ENCODE data around the gene TPRG1.
A peak's percentile ranks its signal among the peaks of the same experiment; 100 is the strongest.

The TPRG1 gene

GRCh38 chr3:189167027-189167766 is 4.6 kb upstream of the TPRG1 start:
- DNase-seq = no peak

GRCh38 chr3:189168711-189169110 is 3.1 kb upstream of the TPRG1 start:
- DNase-seq = no peak

DNA sequence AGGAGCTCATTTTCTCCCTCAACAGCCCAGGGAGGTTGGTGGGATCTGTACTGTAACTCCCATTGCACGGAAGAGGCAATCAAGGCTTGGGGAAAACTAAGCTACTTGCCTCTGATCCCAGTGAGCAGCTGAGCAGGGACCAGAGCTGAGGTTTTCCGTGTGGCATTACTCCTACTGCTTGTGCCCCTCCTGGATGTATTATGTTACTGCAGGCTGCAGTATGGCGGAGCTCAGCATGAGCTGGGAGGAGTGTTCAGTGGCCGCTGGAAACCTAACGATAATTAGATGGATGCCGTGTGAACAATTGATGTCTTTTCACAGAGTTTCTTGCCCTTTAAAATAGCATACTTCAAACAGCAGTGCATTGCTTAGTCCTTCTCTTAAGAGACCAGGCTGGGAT is 2.0 kb upstream of the TPRG1 start:
- DNase-seq = no peak

DNA sequence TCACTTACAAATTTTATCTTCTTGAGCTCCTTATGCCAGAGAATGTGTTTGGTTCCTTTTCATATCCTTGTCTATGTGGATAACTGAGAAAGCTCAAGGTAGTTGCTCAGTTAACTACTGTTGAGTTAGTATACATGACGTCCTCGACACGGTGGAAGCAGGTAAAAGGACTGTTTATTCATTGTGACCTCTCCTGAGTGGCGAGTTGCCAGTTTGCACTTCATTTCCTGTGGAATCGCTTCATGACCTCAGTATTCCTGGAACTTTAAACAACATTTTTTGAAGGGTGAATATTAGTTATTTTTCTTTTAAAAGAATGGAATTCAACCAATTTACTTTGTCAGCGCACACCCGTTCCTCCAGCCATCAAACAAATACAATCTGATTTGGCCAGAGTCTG is 1.2 kb upstream of the TPRG1 start:
- DNase-seq = no peak

DNA sequence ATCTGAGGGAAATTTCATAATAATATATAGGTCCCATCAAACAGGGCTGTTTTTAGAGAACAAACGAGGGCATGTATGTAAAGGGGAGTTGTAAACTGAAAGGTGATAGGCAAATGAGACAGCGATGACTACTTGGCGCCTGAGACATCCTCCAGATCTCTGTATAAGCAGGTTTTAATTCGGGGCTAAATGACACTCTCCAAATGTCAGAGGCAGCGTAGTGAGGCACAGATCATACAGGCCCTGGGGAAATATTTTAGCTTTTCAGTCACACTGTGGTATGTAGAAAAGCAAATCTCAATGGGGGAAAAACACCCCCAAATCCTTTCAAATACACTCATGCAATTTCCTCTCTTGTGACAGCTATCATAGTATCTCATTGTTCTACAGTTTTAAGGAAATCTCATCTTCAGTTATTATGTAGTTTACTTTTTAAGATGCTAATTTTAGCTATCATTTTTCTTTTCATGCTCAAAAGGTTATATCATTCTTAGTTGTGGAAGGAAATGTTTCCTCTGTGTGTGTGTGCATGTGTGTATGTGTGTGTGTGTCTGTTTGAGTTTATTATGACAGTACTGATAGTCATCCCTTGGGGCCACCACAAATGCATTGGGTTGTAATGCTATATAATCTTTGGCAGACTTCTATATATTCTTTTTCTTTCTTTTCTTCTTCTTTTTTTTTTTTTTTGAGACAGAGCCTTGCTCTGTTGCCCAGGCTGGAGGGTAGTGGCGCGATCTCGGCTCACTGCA is 1.1 kb downstream of the TPRG1 start:
- no peak for DNase-seq

- DNase-seq = no peak
These were observed 12.8 kb downstream of the TPRG1 start for GRCh38 chr3:189184566-189184965.

DNA sequence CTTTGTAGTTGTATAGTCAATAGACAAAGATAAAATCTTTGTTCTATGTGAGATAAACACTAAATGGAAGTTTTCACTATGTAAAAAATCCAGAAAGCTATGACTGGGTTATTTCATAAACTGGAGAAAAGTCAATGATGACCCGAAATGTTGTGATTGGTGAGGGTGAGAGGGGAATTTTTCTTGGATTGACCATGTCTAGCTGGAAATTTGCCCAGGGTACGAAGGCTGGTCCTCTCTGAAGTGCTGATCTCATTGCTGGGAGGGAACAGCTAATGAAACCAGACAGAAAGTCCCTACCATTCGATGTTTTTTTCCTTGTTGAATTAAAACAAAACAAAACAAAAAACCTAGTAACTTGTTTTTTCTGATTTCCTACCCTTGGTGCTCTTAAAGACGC is 14.3 kb downstream of the TPRG1 start:
- no peak for DNase-seq

DNA sequence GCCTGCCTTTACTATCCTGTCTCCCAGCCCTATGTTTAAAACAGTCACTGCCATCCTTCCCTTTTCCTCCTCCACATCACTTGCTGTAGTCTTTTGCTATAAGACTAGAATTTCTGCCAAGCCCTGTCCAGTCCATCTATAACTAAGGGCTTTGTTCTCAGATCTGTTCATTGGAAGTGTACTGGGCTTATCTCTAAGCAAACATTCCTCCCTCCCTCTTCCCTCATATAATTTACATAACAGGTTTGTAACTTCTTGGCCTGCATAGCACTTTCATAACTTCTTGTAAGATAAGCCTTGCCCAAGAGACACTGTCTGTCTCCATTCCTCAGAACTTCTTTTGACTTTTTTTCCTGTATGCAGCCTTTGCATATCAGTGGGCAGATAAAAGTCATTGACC is 16.7 kb downstream of the TPRG1 start:
- DNase-seq = no peak

DNA sequence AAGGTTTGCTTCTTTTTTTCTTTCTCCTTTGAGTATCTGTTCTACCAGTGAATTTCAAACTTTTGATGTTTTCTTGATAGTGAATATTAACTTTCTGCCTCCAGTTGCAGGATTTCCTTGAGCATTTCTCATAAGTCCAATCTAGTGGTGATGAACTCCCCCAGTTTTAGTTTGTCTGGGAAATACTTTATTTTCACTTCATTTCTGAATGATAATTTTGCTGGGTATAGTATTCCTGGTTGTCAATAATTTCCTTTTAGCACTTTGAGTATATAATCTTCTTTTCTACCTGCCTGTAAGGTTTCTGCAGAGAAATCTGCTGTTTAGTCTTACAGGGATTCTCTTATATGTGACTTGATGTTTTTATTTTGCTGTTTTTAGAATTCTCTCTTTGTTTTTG is 21.0 kb downstream of the TPRG1 start:
- DNase-seq = no peak

DNA sequence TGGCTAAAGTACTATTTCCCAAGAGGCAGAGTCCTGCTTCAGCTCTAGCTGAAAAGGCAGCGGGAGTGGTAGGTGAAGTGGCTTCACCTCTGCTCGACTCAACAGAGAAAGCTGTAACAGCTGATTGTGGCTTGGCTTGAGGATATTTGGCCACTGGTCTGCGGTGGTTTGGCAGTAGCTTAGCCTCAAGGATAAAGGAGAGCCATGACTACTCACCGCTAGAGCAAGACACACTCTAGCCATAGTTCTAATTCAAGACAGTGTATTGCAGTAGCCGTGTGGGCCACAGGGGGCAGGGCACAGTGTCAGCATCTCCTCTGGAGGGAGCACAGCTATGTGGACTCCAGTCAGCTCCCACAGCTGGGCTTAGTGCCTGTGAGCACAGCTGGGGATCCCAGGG is 23.5 kb downstream of the TPRG1 start:
- no peak for DNase-seq

GRCh38 chr3:189202106-189202505 is 30.3 kb downstream of the TPRG1 start:
- DNase-seq = no peak

GRCh38 chr3:189202583-189202982 is 30.8 kb downstream of the TPRG1 start:
- DNase-seq = no peak

DNA sequence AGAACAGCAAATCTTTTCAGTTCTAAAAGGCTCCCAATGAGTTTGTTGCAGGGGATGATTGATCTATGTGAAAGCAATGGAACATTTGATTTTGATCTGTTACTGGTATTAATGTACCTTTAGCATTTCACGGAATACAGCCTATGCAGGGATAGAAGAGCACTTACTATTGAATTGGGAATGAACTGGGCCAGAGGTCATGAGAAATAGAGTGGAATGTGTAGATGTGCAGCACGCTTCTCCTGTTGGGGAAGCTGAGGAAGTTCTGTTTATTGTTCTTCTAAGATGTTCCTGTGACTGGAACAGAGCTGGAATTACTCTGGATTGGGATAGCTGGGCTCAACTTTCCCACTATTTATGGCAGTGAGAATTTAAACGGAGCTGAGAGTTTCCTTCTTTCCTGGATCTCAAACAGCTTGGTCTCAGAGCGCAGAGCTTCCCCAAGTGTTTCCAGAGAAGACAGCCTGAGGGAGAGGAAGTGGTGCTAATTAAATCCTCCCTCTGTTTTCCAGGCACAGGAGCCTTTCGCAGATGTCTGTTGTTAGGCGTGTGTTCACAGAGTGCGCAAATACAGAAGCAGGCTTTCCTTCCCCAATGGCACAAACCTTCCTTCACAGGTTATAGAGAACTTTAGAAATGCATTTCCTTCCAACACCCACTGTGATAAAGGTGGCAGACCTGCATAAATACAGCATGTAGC is 32.5 kb downstream of the TPRG1 start:
- DNase-seq = peak; percentile 29

DNA sequence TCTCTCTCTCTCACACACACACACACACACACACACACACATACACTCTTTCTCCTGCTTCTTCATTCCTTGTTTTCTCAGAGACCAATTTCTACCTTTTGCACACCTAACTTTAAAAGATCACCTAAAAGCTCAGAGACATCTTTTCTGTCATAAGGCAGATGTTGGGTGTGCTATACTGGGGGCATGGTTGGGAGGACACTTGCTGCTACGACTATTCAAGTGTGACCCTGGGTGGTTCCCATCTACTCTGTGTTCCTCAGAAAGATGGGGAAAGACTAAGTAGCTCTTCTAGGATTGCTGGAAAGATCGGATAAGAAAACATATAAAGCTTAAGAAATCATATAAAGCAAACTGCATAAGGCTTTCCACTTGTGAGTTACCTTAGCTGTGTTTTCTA is 33.2 kb downstream of the TPRG1 start:
- no peak for DNase-seq

GRCh38 chr3:189210251-189210770 is 38.5 kb downstream of the TPRG1 start:
- no peak for DNase-seq

DNA sequence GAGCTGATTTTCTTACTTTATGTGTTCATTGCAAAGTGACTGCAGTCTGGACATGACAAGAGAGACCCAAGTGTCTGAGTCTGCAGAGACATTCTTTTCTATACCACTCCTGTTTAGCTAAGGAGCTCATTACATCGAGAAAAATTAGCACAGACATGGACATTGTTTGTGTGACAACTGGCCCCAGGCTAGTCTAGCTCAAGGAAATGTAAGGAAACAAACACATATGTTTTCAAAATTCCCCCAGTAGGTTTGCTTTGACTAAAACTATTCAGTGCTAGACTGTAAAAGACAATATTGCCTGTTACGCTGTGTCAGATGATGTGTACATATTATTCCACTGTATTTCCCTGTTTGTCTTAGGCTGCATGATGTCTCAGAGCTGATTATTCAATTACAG is 40.9 kb downstream of the TPRG1 start:
- peak; percentile 21 for DNase-seq

DNA sequence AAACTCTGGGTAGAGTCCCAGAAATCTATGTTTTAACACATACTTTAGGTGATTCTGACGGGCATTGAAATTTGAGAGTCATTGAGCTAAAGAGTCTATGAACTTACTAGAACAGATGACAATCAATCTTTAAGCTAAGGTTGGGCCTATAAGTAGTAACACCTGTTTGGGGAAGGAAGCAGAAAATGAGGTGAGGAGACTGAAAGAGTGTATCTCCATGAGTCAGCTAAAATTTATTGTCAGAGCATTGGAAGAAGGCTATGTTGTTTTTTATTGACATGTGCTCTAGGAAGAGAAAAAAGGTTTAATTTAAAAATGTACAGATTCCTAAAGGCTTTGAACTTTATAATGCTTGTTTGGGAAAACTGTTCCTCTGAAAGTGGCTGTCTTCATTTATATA is 42.9 kb downstream of the TPRG1 start:
- no peak for DNase-seq

DNA sequence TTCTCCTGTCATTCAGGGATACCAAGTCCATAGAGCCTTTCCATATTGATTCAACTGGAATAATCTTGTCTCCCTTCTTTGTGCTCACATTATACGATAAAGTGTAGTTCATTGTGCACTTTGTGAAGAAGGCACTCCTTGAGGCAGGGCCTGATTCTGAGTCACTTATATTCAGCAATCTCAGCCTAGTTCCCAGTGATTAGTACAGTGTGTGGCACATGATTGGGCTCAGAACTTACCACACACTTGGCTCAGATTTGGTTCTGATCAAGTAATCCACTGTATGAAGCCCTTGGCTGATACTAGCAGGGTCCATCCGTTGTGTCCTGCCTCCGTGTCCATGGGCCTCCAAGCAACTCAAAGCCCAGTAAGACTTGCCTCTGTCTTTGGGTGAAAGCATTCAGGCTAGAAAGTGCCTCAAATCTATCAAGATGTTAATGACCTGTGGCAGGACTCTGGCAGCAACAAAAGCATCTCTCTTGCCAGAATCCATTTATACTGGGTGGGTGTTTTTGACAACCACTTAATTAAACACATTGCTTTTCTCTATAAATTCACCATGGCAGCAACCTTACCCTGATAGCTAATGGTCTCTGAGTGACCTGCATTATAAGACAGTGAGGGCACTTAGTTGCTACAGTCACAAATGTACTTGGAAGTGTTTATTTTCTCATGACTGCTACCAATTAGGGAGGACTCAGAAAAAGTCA is 51.3 kb downstream of the TPRG1 start:
- DNase-seq = peak; percentile 82

- DNase-seq = no peak
These were observed 53.7 kb downstream of the TPRG1 start for GRCh38 chr3:189225431-189225830.

GRCh38 chr3:189227249-189227648 is 55.5 kb downstream of the TPRG1 start:
- no peak for DNase-seq

- DNase-seq = no peak
These were observed 57.5 kb downstream of the TPRG1 start for GRCh38 chr3:189229196-189229828.

DNA sequence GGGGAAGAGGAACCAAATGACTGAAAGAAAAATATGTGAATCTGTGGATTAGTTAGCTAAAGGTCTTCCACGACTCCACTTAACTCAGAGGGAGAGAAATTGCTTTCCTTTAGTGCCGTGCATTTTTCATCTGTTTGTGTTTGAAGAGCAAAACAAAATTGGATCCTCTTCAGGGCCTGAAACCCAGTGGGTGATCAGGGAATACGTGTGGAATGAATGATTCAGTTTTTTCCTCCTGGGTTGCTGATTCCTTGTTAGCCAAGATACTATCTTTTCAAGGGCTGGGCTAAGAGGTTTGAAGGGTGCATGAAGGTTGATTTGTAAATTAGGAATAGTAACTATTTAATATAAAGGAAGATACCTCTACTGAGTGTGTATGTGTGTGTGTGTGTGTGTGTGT is 61.0 kb downstream of the TPRG1 start:
- DNase-seq = no peak
